ENCODE data around the gene DDX53. TPM values are rescaled to one million over a fixed set of nuclear protein-coding genes. Genes with fewer than 3 reads are reported as not detected.

The DDX53 gene
- total and polyA plus RNA-seq, 2 experiments from 2014 or later: not detected

DNA sequence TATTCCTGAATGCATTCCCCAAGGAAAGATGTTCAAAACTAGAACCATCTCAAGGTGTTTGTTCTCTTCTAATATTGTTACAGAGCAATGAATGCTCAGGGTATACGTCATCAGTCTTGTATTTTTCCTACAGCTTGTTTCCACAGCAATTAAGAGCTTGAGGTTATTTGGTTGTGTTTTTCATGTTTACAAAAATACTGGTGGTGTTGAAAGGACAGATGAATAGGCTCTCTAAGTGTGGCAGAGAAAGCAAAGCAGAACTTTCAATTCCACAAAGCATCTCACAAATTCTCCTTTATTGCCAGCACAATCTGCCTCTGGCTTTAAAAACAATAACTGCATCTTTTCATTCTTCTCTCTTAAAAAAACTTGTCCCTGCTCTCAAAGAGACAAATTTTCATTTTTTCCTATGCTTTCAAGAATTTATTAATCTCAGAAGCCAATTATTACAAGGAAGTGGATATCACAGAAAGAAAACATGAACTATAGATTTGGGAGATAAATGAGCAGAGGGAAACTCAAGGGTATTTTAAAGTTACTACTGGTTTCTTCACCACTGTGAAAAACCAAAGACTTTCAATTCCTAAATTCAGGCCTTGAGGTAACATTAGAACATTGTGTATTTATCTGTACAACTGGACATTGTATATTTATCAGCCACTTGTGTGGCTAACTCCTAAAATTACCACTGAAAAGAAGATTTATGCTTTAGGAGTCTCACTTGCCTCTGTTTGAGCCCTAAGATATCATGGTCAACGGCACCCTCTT is 49.2 kb downstream of the DDX53 start:
- TF ChIP-seq, protein P1, sequence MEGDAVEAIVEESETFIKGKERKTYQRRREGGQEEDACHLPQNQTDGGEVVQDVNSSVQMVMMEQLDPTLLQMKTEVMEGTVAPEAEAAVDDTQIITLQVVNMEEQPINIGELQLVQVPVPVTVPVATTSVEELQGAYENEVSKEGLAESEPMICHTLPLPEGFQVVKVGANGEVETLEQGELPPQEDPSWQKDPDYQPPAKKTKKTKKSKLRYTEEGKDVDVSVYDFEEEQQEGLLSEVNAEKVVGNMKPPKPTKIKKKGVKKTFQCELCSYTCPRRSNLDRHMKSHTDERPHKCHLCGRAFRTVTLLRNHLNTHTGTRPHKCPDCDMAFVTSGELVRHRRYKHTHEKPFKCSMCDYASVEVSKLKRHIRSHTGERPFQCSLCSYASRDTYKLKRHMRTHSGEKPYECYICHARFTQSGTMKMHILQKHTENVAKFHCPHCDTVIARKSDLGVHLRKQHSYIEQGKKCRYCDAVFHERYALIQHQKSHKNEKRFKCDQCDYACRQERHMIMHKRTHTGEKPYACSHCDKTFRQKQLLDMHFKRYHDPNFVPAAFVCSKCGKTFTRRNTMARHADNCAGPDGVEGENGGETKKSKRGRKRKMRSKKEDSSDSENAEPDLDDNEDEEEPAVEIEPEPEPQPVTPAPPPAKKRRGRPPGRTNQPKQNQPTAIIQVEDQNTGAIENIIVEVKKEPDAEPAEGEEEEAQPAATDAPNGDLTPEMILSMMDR (IDR thresholded peaks at IDR 0.05; ENCODE audit: low read depth, low read length): no peak
- Histone ChIP-seq H3K4me1 (ENCODE audit: low read depth) (no peaks in the 10 kb centered on the region), H3K27me3 (no peaks in the 10 kb centered on the region), H3K4me3 (no peak overlapping the region), H3K27ac (no peak overlapping the region), H3K9me3 (ENCODE audit: low read depth) (no peaks in the 10 kb centered on the region), H3K36me3 (no peaks in the 10 kb centered on the region)
- no peak for DNase-seq (ENCODE audit: low read depth in 1 of 2, low spot score in 1 of 2)

GRCh38 chrX:23052324-23052723 is 52.6 kb downstream of the DDX53 start:
- Histone ChIP-seq H3K27ac (no peak overlapping the region), H3K27me3 (no peaks in the 10 kb centered on the region), H3K4me1 (ENCODE audit: low read depth) (no peaks in the 10 kb centered on the region), H3K36me3 (no peaks in the 10 kb centered on the region), H3K9me3 (ENCODE audit: low read depth) (no peaks in the 10 kb centered on the region), H3K4me3 (no peak overlapping the region)
- DNase-seq (ENCODE audit: low read depth in 1 of 2, low spot score in 1 of 2): no peak
- TF ChIP-seq, protein P1 (IDR thresholded peaks at IDR 0.05; ENCODE audit: low read depth, low read length): no peak

Measured in cardiac muscle cell (in vitro differentiated cells and primary cell).